HG03378 (cell line): ENCODE measurements around the gene DHCR7.
A peak's percentile ranks its signal among the peaks of the same experiment; 100 is the strongest.

Experiments
- ATAC-seq: cut with Tn5 transposase; IDR thresholded peaks from one replicate; pipeline ENCODE4 v1.9.1; 2021; ENCODE audit warnings: mild to moderate bottlenecking, moderate library complexity; ENCODE audit not compliant: unreplicated experiment

Gene DHCR7, protein sequence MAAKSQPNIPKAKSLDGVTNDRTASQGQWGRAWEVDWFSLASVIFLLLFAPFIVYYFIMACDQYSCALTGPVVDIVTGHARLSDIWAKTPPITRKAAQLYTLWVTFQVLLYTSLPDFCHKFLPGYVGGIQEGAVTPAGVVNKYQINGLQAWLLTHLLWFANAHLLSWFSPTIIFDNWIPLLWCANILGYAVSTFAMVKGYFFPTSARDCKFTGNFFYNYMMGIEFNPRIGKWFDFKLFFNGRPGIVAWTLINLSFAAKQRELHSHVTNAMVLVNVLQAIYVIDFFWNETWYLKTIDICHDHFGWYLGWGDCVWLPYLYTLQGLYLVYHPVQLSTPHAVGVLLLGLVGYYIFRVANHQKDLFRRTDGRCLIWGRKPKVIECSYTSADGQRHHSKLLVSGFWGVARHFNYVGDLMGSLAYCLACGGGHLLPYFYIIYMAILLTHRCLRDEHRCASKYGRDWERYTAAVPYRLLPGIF

GRCh38 chr11:71448257-71449171, at the start of gene DHCR7:
DHCR7 (minus strand) TSS chr11:71448393; CDS start chr11:71444952, 3,441 bp downstream.
- ATAC-seq, result peak; percentile 70

GRCh38 chr11:71496421-71496820, 48.2 kb upstream of the DHCR7 start:
- no peak for ATAC-seq

- no peak for ATAC-seq
Measured at GRCh38 chr11:71495286-71496230, 47.4 kb upstream of the DHCR7 start.

GRCh38 chr11:71491940-71492339, 43.7 kb upstream of the DHCR7 start:
- no peak for ATAC-seq

DNA sequence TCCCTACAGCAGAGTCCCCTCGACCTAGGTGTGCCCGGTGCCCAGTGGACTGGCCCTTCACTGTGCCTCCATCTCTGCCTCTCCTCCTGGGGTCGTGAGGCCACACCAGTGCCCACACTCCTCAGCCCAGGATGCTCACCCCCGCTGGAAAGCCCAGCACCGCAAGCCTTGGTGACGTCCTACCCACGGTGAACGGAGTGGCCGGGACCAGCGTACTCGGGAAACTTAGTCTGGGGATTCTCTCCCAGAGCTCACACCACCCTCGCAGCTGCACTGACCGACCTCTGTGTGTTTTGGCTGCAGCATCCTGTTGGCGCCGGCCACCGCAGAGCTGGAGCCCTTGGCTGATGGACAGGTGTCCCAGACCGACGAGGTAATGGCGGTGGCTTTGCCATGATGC, 43.3 kb upstream of the DHCR7 start:
- no peak for ATAC-seq

DNA sequence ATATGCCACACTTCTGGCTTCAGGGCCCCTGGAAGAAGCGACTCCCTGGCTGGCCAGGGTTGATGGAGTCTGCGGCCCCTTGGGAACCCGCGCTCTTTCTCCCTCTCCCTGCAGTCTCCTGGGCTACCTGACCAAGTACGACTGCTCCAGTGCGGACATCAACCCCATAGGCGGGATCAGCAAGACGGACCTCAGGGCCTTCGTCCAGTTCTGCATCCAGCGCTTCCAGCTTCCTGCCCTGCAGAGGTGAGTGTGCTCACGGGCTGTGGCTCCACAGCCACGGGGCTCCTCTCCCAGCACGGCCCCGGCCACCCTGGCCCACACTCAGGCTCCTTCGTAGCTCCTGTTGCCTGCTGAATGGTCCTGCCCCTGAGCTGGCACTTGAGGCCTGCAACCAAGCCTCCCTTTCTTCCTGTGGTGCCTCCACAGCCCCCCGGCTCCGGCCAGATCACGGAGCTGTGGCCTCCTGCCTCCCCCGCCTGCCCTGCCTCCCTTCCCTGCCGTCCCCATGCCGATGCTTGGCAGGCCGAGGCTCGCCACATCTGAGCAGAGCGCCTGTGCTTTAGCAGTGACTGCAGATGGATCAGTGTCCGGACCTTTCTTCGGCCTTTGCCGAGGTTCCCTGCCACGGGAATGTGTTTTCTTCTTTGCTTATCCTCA, 42.7 kb upstream of the DHCR7 start:
- ATAC-seq, result no peak

DNA sequence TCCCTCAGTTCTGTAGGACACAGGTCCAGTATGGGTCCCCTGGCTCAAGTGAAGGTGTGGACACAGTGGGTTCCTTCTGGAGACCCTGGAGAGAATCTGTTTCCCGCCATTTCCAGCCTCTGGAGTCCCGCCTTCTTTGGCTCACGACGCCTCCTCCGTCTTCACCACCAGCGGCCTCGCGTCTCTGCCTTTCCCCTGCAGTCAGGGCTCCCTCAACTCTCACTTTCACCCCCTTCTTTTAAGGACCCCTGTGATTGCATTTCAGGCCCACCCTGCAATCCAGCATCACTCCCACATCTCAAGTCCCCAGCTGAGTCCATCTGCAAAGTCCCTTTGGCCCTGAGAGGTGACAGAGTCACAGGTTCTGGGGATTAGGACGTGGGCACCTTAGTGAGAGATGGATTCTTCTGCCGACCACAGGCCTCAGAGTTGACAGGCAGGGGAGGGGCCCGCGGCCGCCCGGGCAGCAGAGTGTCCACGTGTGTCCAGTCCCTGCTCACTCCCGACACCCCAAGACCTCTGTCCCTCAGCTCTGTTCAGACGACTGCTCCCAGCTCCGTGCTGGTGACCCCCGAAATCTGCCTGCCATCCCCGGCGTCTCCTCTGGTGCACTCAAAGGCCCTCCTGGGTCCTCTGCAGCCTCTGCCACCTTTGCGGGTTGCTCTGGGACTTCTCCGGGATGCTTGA, 42.0 kb upstream of the DHCR7 start:
- no peak for ATAC-seq

DNA sequence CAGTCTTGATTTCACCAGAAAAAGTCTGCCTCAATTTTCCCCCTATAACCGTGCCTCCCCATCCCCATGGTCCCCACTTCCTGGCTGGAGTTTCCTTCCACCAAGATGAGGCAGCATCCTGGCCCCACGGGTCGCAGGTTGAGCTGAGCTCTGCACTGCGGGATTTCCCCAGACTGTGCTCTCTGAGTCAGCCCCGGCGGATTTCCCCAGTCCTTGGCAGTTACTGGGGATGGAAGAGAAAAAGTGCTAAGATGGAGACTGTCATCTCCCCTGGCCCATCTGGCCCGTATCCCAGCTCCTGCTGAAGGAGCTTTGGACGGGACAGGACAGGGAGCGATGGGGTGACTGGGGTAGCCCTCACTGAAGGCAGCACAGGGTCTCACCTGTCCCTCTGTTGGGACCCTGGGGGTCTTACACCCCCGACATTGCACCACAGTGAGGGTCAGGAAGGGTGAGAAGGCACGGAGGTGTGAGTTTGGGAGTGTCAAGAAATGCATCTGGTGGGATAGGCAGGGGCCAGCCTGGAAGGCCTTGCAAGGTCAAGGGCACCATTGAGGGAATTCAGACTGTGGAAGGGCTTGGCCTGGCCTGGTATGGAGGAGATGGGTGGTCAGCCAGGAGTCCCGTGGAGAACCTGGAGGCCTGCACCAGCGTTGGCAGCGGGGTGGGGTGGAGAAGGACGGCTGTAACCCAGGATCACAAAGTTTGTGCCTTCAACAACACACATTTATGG, 41.3 kb upstream of the DHCR7 start:
- ATAC-seq, result no peak

DNA sequence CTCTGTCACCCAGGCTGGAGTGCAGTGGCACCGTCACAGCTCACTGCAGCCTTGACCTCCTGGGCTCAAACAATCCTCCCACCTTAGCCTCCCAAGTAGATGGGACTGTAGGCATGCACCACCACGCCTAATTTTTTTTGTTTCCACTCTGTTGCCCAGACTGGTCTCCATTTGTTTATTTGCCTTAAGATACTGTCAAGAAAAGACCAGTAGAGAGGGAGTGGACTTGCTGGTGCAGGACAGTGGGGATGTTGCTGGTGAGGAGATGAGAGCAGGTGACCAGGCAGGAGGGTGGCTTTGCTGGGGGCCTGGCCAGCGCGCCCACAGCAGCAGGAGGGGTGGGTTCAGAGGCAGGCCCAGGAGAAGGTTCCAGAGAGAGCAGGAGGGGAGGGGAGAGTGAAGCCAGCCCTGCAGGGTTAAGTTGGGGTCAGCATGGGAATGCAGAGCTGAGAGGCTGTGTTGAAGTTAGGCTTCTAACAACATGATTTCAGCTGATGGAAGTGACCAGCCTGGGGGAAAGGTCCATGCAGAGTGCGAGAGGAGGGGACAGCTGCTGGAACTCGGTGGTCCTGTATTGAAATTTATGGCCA, 40.6 kb upstream of the DHCR7 start:
- no peak for ATAC-seq

DNA sequence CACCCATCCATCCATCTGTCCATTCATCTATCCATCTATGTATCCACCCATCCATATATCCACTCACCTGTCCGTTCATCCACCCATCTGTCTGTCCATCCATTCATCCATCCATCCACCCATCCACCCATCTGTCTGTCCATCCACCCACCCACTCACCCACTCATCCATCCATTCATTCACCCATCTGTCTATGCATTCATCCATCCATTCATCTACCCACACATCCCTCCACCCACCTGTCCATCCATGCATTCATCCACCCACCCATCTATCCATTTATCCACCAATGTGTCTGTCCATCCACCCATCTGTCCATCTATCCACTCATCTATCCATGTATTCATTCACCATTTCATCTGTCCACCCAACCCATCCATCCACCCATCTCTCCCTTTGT, 38.1 kb upstream of the DHCR7 start:
- ATAC-seq, result no peak

DNA sequence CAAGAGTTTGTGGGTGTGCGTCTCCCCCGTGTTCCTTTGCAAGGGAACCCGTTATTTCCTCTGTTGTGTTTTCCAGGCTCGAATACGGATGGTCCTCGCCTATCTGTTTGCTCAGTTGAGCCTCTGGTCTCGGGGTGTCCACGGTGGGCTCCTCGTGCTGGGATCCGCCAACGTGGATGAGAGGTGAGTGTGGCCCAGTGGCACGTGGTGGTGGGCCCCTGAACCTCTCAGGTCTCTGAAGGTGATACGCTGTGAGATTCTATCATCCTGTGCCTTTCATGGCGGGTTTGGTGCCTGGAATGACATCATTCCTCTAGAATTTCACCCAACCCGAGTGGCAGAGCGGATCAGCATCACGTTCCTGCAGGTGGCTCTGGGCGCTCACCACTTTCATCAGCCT, 37.3 kb upstream of the DHCR7 start:
- no peak for ATAC-seq

- ATAC-seq, result no peak
Measured at GRCh38 chr11:71485063-71485399, 36.8 kb upstream of the DHCR7 start.

GRCh38 chr11:71484248-71485062, 36.3 kb upstream of the DHCR7 start:
- ATAC-seq, result no peak

- ATAC-seq, result no peak
Measured at GRCh38 chr11:71483692-71484091, 35.5 kb upstream of the DHCR7 start.

DNA sequence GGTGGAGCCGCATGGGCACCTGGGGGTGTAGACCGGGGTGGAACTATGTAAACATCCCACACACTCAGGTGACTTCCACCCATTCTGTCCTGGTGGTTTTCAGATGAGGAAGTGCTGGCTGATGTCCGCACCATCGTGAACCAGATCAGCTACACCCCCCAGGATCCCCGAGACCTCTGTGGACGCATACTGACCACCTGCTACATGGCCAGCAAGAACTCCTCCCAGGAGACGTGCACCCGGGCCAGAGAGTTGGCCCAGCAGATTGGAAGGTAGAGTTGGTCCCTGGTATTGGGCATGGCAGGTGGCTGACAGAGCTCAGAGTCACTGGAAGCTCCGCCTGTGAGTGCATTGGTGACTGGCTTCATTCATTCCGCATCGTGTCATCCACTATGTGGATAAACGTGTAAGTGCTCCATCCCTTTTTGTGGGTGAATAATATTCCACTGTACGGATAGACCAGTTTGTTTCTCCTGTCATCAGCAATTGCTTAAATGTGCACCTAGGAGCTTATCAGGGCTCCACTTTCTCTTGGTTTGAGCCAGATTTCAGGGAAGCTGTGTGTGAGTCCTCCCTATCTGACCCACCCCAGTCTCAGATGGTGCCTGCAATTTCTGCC, 34.7 kb upstream of the DHCR7 start:
- ATAC-seq, result no peak

DNA sequence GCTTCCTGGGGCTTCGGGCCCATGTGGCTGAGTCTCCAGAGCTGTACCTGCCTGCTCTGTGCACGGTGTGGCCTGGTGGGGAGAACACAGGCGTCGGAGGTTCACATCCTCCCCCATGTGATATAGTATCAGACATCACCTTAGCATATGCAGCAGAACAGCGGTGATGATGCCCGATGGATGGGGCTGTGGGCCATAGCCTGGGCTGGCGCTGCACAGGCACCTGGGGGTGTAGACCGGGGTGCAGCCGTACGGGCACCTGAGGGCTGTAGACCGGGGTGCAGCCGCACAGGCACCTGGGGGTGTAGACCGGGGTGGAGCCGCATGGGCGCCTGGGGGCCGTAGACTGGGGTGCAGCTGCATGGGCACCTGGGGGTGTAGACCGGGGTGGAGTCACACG, 34.0 kb upstream of the DHCR7 start:
- no peak for ATAC-seq
